HS-27A (cell line): ENCODE data around the gene TBX1.

Experiments used
- DNase-seq: peaks from one replicate; pipeline ENCODE4 v3.0.0-alpha.2; 2012; ENCODE audit warnings: low read depth, missing footprints

Gene TBX1

GRCh38 chr22:19760058-19760950 is at the start of gene TBX1:
TSS of gene TBX1 (plus strand) at chr22:19760778. CDS start at chr22:19760844, 66 bp downstream.
- DNase-seq = no peak

GRCh38 chr22:19713245-19713644 is 47.3 kb upstream of the TBX1 start:
- DNase-seq = no peak

GRCh38 chr22:19713650-19714311 is 46.8 kb upstream of the TBX1 start:
- no peak for DNase-seq

- DNase-seq = no peak
These were observed 46.0 kb upstream of the TBX1 start, which contains the start of gene SEPTIN5 for GRCh38 chr22:19714312-19715187. TSS of gene SEPTIN5 (plus strand) at chr22:19714503. CDS start at chr22:19714589, 86 bp downstream.

GRCh38 chr22:19715188-19715930 is 45.2 kb upstream of the TBX1 start:
- DNase-seq = no peak

- no peak for DNase-seq
These were observed 44.3 kb upstream of the TBX1 start for GRCh38 chr22:19716041-19716828.

GRCh38 chr22:19716829-19717105 is 43.8 kb upstream of the TBX1 start:
- DNase-seq = no peak

- DNase-seq = no peak
These were observed 43.4 kb upstream of the TBX1 start for GRCh38 chr22:19717181-19717580.

- DNase-seq = peak; percentile 29
These were observed 42.7 kb upstream of the TBX1 start for GRCh38 chr22:19717691-19718455.

- DNase-seq = no peak
These were observed 42.0 kb upstream of the TBX1 start for GRCh38 chr22:19718456-19719049.

- DNase-seq = no peak
These were observed 41.5 kb upstream of the TBX1 start for GRCh38 chr22:19719050-19719482.

GRCh38 chr22:19719488-19720021 is 41.0 kb upstream of the TBX1 start:
- no peak for DNase-seq

GRCh38 chr22:19720150-19720827 is 40.3 kb upstream of the TBX1 start:
- no peak for DNase-seq

- DNase-seq = no peak
These were observed 39.6 kb upstream of the TBX1 start for GRCh38 chr22:19720999-19721329.

- no peak for DNase-seq
These were observed 39.0 kb upstream of the TBX1 start for GRCh38 chr22:19721330-19722177.

GRCh38 chr22:19722178-19722981 is 38.2 kb upstream of the TBX1 start:
- DNase-seq = no peak

- DNase-seq = no peak
These were observed 37.7 kb upstream of the TBX1 start for GRCh38 chr22:19722982-19723231.
